ENCODE results near the gene OR6M1.

Gene OR6M1

DNA sequence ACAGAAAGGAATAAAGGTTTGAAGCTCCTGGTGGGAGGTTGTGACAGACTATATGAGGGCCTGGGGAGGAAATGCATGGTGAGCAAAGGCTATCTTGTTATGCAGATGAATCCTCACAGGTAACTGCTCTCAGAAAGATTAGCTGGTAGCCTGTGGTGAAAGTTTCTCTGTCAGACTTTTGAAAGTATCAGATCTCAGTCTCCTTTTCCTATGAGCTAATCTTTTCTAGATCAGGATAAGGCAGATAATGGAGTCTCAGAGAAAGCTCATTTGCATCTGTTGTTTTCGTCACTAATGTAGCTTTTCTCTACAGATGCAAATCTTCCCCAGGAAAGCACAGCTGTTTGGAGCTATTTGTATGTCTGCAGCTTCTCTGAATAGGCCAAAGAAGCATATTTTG lies 30.9 kb downstream of the OR6M1 start:
- DNase-seq = no peak

DNA sequence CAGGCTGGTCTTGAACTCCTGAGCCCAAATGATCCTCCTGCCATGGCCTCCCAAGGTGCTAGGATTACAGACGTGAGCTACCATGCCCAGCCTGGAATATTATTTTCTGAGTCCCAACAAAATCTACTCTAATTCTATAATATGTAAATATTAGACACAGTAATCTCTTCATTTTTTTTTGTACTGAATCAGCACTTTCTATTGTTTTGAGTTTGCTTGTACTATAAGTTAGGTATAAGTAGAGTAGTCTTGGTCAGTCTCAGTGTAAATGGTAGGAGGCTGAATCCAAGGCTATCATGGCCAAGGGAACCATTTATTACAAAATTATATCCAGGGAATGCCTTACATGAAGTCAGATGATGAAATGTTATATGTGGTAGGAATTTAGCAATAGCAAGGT lies 32.2 kb downstream of the OR6M1 start:
- no peak for DNase-seq

DNA sequence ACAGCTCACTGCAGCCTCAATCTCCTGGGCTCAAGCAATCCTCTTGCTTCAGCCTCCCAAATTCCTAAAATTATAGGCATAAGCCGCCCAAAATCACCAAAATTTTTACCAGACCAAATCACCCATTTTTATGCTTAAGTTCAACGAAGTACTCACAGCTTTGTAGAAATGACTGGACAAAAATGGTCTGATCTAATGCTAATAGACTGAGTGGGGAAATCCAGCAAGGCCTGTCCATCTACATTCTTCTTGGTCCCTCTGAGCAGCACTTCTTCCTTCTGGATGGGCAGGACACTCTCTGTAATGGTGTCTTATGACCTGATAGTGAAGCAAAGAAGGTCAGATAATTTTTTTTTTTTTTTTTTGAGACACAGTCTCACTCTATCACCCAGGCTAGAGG lies 33.1 kb downstream of the OR6M1 start:
- DNase-seq = no peak

DNA sequence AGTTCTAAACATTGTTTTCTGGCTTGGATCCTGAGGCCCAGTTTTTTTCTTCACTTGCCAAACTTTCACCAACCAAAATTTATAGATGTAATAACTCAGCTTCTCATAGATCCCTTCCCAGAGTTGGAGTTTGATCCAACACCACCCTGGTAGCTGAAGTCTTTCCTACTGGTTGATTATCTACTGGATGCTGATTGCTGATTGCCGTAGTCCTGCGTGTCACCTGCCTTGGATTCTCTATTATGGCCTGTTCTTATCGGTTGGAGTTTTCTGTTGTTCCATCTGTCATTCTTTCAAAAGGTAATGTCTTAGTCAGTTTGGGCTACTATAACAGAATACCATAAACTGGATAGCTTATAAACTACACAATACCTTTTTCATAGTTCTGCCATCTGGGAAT lies 34.5 kb downstream of the OR6M1 start:
- DNase-seq = no peak

DNA sequence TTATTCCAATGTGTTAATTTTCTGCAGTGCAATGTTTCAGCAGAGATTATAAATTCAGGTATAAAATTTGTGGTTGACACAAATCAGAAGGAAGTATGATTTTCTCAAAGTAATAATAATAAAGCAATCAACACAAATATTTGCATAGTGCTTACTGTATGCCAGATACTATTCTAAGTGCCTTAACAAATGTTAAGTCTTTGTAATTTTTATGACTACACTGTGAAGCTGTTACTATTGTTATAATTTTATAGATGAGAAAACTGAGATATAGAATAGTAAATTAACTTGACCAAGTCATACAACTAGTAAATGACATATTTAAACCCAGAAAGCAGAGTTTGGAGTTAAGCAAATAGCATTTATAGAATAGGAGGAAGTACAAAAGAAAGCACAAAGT lies 35.4 kb downstream of the OR6M1 start:
- no peak for DNase-seq

DNA sequence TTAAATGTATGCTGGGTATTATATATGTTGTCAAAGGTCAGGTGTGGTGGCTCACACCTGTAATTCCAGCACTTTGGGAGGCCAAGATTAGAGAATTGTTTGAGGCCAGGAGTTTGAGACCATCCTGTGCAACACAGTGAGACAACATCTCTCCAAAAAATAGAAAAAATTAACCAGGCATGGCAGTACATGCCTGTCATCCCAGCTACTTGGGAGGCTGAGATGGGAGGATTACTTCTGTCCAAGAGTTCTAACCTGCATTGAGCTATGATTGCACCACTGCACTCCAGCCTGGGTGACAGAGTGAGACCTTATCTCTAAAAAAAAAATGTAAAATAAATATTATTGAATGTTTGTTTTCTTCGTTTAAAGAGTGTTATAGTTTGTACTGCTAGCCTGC lies 40.5 kb downstream of the OR6M1 start:
- DNase-seq = no peak

DNA sequence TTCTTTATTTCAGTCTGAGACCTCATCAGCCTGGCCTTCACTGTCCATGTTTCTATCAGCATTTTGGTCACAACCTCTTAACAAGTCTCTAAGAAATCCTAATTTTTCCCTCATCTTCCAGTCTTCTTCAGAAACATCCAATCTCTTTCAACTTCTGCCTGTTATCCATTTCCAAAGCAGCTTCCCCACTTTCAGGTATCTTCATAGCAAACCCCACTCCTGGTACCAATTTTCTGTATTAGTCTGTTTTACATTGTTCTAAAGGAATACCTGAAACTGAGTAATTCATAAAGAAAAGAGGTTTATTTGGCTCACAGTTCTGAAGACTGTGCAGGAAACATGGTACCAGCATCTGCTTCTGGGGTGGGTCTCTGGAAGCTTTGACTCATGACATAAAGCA lies 43.7 kb downstream of the OR6M1 start:
- no peak for DNase-seq

DNA sequence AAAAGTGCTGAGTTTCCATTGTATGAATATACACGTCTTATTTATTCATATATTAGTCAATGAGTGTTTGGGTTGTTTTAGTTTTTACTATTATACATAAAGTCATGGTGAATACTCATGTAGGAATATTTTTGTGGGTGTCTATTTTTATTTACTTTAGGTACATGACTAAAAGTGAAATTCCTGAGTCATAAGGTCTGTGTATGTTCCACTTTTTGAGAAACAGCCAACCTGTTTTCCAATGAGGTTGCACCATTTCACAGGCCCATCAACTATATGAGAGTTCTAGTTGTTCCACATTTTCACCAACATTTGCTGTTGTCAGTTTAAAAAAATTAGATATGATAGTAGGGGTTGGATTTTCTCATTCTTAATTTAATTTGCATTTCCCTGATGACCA lies 45.3 kb downstream of the OR6M1 start:
- DNase-seq = no peak

DNA sequence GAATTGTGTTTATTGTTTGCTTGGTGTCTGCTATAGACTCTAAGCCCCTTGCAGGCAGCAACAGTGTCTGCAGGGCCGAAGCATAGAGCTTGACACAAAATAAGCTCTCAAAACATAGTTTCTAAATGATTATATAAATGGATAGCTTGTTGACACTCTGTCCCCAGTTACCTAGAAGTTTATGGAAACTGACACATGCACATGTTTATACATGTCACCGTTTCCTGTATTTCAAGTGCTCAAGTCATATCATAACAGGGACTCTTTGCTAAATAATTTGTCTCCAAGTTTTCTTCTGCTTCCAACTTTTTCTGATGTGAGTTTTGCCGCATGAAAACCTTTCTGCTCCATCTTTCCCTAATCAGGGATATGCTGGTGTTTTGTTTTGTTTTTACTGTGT lies 48.2 kb downstream of the OR6M1 start:
- no peak for DNase-seq

DNA sequence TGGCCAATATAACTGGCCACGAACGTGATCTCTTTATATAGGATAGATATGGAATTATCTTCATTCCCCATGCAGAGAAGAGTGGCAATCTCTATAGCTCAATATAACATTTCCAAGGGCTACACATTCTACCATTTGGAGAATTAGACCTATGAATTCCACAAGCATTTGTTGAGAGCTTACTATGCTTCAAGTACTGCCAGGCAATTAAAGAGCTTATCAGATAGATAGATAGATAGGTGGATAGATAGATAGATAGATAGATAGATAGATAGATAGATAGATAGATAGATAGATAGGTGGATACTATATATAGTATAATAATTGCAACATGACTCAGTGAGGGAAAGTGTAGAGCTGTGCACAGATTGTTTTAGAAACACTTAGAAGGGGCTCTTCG lies 50.3 kb downstream of the OR6M1 start:
- no peak for DNase-seq

Data from retina (tissue), 1 donor.